HCEC 1CT (cell line): ENCODE measurements around the gene TLE2.
"Not testable (repeated sequence)": the region's sequence is repeated elsewhere in the genome, so short reads cannot be mapped to it uniquely, and the experiment has no call there.

Experiments used
- DNase-seq: peaks from one replicate; pipeline ENCODE4 v3.0.0-alpha.2; 2017

Gene TLE2

GRCh38 chr19:3055741-3056416, 26.8 kb upstream of the TLE2 start:
- DNase-seq = no peak

- no peak for DNase-seq
Measured at GRCh38 chr19:3054972-3055740, 26.1 kb upstream of the TLE2 start.

DNA sequence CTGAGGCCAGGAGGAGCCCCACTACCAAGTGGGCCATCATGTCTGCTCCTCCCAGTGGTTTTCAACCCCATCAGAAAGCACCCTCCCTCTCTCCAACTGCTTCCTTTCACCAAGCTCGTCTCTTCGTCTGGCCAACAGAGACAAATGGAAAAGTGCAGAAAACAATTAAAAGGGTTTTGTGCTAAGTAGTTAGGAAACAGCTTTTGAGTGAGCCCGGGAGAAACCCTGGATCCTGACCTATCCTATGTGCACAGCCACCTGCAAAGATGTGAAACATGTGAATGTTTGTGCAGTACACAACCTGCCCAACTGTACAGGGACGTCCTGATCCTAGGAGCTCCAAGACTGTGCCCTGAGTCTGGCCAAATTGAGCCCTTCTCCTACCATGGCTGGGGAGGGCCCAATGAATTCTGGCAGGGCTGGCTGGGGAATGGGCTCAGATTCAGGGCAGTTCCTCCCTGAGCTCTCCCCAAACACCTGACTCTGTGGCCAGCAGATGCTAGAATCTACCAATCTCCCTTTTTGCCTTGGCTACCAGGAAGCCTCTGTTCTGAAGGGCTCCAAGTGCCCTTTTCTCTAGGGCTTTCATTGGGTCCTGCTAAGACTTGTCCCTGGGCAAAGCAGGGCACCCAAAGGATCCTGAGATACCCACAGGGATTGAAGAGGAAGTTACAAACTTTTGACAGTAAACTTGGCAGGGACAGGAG, 25.3 kb upstream of the TLE2 start:
- no peak for DNase-seq

DNA sequence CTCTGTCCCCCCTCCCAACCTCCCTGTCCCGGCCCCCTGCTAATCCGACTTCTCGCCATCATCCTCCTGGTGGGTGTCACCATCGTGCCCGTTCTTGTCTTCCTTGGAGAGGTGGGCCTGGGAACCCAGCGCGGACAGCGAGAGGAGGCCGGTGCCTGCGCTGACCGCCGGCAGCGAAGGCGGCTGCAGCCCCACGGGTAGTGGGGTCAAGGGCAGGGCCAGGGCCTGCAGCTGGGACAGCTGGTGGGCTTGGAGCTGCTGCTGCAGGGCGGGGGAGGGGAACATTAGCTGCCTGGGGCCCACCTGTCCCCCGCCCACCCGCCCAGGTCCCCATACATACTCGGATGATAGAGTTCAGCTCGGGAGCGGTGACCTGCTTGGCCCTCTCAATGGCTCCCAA, 24.7 kb upstream of the TLE2 start:
- no peak for DNase-seq

GRCh38 chr19:3053218-3053621, 24.1 kb upstream of the TLE2 start:
- no peak for DNase-seq

DNA sequence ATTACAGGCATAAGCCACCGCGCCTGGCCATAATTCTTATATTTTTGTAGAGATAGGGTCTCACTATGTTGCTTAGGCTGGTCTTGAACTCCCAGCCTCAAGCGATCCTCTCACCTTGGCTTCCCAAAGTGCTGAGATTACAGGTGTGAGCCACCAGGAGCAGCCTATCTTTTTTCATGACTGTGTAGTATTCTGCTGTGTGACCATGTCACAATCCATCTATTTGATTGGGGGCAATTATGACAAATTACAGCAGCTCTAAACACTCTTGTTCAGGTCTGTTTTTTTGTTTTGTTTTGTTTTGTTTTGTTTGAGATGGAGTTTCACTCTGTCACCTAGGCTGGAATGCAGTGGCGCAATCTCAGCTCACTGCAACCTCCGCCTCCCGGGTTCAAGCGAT, 20.9 kb upstream of the TLE2 start:
- DNase-seq = not testable (repeated sequence)

- no peak for DNase-seq
Measured at GRCh38 chr19:3049089-3049488, 20.0 kb upstream of the TLE2 start.

DNA sequence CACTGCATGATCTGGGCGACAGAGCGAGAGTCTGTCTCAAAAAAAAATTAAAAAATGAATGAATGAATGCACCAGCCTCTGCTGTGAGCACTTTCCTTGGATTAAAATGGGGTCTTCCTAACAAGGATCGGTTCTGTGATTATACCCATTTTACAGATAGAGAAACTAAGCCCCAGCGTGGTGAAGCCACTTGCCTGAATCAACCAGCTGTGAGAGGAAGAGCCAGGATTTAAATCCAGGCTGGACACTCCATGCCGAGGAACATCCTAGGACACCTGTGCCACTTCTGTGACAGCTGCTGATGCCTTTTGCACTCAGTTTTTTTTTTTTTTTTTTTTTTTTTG, 19.1 kb upstream of the TLE2 start:
- no peak for DNase-seq

GRCh38 chr19:3047496-3048189, 18.6 kb upstream of the TLE2 start:
- peak; percentile 75 for DNase-seq

DNA sequence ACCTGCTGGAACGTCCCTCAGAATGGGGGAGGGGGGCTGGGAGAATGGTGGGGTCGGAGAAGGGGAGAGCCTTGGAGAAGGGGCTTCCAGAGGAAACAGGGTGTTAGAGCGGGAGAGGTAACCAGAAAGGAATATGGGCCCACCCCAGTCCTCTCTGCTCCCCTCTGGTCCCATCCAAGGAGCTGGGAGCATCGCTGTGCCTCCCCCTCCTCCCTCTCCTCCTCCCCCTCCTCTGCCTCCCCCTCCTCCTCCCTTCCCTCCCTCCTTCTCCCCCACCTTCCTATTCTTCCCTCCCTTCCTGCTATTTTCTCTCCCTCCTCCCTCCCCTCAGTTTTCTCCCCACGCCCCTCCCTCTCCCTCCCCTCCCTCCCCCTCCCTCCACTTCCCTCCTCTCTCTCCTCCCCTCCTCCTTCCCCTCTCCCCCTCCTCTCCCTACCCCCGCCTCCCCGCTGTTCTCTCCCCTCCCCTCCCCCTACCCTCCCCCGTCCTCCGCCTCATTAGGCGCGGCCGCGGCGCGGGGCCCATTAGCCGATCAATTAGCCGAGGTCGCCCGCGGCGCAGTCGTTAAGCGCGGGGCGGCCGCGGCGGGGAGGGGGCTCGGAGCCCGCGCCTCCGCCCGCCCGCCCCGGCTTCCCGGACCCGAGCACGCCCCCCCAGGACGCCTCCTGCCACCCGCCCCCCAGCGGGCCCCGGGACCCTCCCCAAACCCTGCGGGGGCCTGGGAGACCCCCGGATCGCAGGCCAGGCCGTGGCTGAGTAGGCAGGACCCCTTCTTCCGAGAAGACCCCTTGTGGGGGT, 17.8 kb upstream of the TLE2 start:
- DNase-seq = no peak

DNA sequence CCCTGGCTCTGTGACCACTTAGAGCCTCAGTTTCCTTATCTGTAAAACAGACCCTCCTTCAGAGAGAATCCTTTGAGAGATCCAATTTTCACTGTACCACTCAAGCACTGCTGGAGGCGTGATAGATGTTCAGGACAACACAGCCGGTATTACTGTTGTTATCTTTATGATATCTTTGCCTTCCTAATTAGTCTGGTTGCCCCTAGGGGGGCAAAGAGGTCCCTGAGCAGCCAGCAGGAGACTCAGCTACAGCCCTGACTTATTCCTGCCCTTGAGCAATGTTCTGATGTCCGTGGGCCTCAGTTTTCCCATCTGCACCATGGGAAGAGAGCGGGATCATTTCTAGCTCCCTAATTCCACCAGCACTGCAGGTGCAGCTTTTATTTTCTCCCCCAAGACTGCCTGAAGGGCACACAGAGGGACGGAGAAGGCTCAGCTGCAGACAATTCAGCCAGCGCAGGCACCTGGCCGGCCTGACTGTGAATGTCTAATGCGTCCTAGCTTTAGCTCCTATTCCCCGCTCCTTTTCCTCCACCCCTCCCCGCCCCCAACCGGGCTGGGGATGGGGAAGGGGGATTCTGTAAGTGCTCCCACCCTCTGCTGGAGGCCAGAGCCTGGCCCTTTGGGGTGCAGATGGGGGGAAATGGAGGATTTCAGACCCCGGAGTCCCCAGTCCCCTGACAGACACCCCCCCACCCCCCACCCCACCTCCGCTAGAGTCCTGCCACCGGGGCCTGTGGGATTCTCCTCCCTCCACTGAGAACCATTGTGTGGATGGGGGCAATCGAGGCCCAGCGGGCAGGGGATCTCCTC, 17.0 kb upstream of the TLE2 start:
- no peak for DNase-seq

DNA sequence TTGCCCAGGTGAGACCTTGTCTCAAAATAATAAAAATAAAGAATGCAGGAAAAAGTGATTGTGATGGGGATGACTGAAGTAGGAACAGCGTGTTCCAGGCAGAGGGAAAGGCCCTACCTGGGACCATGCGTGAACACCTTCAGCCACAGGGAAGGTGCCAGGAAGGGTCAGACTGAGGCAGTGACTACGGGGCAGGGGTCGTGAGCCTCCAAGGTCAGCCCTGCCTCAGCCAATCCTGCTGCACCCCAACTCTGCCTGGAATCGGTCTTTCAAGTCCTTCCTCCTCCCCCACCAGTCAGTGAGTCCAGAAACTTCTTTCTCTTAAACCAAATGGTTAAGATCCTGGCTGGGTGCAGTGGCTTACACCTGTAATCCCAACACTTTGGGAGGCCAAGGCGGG, 16.1 kb upstream of the TLE2 start:
- no peak for DNase-seq

DNA sequence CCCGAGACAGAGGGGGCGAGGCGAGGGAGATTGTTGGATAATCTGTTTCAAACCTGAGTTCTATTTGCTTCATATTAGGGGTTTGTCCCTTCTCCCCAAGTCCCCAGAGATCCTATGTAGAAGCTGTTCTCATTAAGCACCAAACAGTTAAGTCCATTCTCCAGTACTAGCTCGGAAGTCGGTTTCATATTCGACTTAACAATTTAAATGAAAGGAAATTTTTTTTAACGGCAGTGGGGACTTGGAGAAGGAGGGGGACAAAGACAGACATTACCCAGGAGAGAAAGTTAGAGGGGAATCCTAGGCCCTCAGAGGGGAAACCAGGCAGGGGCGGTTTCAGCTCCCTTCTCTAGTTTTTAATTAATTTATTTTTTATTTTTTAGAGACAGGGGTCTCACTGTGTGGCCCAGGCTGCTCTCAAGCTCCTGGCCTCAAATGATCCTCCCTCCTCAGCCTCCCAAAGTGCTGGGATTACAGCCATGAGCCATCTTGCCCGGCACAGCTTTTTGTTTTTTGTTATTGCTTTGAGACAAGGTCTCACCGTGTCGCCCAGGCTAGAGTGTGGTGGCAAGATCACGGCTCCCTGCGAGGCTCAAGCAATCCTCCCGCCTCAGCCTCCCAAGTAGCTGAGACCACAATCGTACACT, 13.7 kb upstream of the TLE2 start:
- no peak for DNase-seq

DNA sequence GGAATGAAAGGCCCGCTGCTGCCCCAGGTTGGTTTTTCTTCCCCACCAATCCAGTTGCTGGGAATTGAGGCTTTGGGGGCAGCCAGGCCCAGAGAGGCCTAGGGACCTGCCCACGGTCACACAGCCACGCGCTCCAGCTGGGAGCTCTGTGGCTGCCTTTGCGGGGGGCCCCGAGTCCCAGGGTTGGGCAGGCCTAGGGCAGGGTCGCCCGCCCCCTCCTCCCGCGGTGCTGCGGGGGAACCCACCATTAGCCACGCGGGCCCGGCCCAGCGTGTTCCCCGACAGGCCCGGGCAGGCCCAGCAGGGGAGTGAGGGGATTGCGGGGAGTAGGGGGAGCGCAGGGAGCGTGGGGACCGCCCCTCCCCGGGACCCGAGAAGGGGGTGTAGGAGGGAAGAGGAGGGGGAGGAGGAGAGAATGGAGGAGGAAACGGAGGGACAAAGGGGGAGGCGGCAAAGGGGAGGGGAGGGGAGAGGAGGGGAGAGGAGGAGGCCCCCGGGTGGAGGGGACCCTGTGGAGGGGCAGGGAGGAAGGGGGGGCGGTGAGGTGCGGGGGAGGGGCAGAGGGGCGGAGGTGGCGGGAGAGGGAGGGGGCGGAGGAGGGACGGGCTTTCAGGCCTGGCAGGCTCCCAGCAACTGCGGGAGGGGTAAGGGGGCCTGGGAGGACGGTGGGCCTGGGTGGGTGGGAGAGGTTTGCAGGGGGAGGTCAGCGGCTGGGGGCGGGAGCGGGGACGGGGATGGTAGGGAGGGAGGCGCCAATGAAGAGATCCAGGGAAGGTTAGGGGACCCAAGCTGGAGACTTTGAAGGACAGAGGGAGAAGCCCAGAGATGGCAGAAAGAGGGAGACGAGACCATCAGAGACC, 12.9 kb upstream of the TLE2 start:
- DNase-seq = no peak

GRCh38 chr19:3041327-3041726, 12.2 kb upstream of the TLE2 start:
- DNase-seq = no peak

DNA sequence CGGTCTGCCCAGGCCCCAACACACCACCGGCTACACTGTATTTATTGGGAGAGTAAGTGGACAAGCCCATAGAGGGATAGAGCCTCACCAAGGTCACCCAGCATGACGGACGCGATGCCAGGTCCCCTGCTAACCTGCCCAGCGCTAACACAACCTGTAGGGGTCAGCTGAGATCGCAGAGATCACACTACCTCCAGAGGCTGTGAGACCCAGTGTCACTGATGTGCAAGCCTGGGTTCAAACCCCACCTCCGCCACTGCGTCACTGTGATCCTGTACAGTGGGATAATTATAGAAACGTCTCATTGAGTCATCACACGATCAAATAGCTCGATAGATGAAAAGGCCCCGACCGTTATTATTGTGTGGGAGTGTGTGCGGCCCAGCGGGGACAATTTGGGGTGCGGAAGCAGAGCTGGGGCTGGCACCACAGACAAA, 10.6 kb upstream of the TLE2 start:
- no peak for DNase-seq

GRCh38 chr19:3039125-3039524, 10.0 kb upstream of the TLE2 start:
- no peak for DNase-seq

- no peak for DNase-seq
Measured at GRCh38 chr19:3038214-3038613, 9.1 kb upstream of the TLE2 start.

DNA sequence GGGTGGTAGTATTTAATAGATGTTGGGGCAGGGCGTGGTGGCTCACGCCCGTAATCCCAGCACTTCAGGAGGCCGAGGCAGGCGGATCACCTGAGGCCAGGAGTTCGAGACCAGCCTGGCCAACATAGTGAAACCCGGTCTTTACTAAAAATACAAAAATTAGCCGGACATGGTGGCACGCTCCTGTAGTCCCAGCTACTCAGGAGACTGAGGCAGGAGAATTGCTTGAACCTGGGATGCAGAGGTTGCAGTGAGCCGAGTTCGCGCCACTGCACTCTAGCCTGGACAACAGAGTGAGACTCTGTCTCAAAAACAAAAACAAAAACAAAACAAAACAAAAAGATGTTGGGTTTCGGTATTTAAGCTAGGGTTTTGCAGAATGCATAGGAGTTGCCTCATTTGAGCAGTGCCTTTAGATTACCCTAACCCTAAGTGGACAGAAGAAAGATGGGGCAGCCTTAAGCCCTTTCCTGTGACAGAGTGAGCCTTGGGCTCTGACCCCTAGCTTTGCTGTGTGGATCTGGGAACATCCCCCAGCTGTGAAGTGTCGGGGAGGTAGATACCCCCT, 8.0 kb upstream of the TLE2 start:
- not testable (repeated sequence) for DNase-seq
